IMR-90 (cell line): ENCODE measurements around the gene GARS1. TPM values are rescaled to one million over a fixed set of nuclear protein-coding genes. Genes with fewer than 3 reads are reported as not detected.

Source experiments
- ATAC-seq: fragments of 200-7000 bp; cut with Tn5 transposase; 2 replicates; pipeline ENCODE4 v1.9.1; 2020; ENCODE audit warnings: low read depth, mild to moderate bottlenecking, moderate library complexity
- BruUV-seq: library from RNA; stranded (reverse); fragments of 400-500 nt; replicated peaks from 2 replicates; lab custom pipeline; 2021; lab: Mats Ljungman, UMichigan
- CTCF ChIA-PET: fragments of 300-600 bp; formaldehyde crosslinking; extraction: SDS; loops from one replicate; lab custom pipeline; 2021; ENCODE audit warnings: antibody characterized with exemption; lab: Yijun Ruan, JAX
- POLR2A ChIA-PET: fragments of 300-600 bp; sonication (Branson Sonifier 250); formaldehyde crosslinking; loops from one replicate; lab custom pipeline; 2022; ENCODE audit warnings: antibody characterized with exemption; ENCODE audit not compliant: unreplicated experiment; lab: Charles Lee
- DNase-seq: peaks from one replicate; pipeline ENCODE4 v3.0.0; 2013
- H2AFZ ChIP-seq: replicated peaks from 2 replicates; pipeline ENCODE3; 2013; ENCODE audit warnings: low read length, mild to moderate bottlenecking; ENCODE audit not compliant: poor library complexity
- H2AK5ac ChIP-seq: 2 replicates; pipeline ENCODE4 v1.6.1; 2013; ENCODE audit warnings: low read depth, low read length, inconsistent platforms
- H2AK9ac ChIP-seq: replicated peaks from 2 replicates; pipeline ENCODE3; 2013; ENCODE audit warnings: mild to moderate bottlenecking, low read depth, low read length, moderate library complexity; ENCODE audit not compliant: poor library complexity
- H2BK120ac ChIP-seq: 2 replicates; pipeline ENCODE4 v1.6.1; 2013; ENCODE audit warnings: low read depth, low read length, inconsistent platforms
- H2BK15ac ChIP-seq: 3 replicates; pipeline ENCODE4 v1.6.1; 2013; ENCODE audit warnings: low read depth, low read length, inconsistent platforms
- H2BK20ac ChIP-seq: 2 replicates; pipeline ENCODE4 v1.6.1; 2013; ENCODE audit warnings: low read depth, mild to moderate bottlenecking, inconsistent platforms, low read length, moderate library complexity
- H2BK5ac ChIP-seq: 2 replicates; pipeline ENCODE4 v1.6.1; 2013; ENCODE audit warnings: mild to moderate bottlenecking, low read depth, low read length, inconsistent platforms; ENCODE audit not compliant: poor library complexity, severe bottlenecking
- H3K14ac ChIP-seq: replicated peaks from 2 replicates; pipeline ENCODE4 v1.6.1; 2013; ENCODE audit warnings: low read depth, low read length, inconsistent platforms
- H3K18ac ChIP-seq: 2 replicates; pipeline ENCODE4 v1.6.1; 2013; ENCODE audit warnings: low read depth, low read length, control low read depth
- H3K23ac ChIP-seq: 2 replicates; pipeline ENCODE4 v1.6.1; 2013; ENCODE audit warnings: low read depth, low read length, inconsistent platforms
- H3K27ac ChIP-seq: 2 replicates; pipeline ENCODE4 v1.5.1; 2013; ENCODE audit warnings: mild to moderate bottlenecking, control low read depth, low read length; ENCODE audit not compliant: insufficient read depth
- H3K27me3 ChIP-seq: 2 replicates; pipeline ENCODE4 v1.6.1; 2013; ENCODE audit warnings: low read length; ENCODE audit not compliant: control insufficient read depth, insufficient read depth
- H3K36me3 ChIP-seq: 2 replicates; pipeline ENCODE4 v1.6.1; 2013; ENCODE audit warnings: low read length, mixed read lengths; ENCODE audit not compliant: control insufficient read depth, insufficient read depth
- H3K4ac ChIP-seq: 2 replicates; pipeline ENCODE4 v1.6.1; 2013; ENCODE audit warnings: low read depth, low read length, inconsistent platforms
- H3K4me1 ChIP-seq: 2 replicates; pipeline ENCODE4 v1.6.1; 2013; ENCODE audit warnings: low read length, mixed read lengths; ENCODE audit not compliant: control insufficient read depth, insufficient read depth
- H3K4me2 ChIP-seq: 2 replicates; pipeline ENCODE4 v1.6.1; 2013; ENCODE audit warnings: low read depth, mild to moderate bottlenecking, control low read depth, low read length, moderate library complexity
- H3K4me3 ChIP-seq: 2 replicates; pipeline ENCODE4 v1.5.1; 2013; ENCODE audit warnings: low read depth, mild to moderate bottlenecking, control low read depth, low read length, moderate library complexity; ENCODE audit not compliant: insufficient read depth
- H3K56ac ChIP-seq: 2 replicates; pipeline ENCODE4 v1.6.1; 2013; ENCODE audit warnings: low read length, inconsistent platforms; ENCODE audit not compliant: insufficient read depth; ENCODE audit errors: extremely low read depth
- H3K79me1 ChIP-seq, 2 experiments: 2 replicates each; pipeline ENCODE4 v1.6.1; 2013; ENCODE audit warnings: low read length in 2 of 2, inconsistent platforms in 1 of 2, low read depth in 1 of 2
- H3K9ac ChIP-seq: 2 replicates; pipeline ENCODE4 v1.6.1; 2013; ENCODE audit warnings: low read depth, low read length, control low read depth
- H3K9me1 ChIP-seq: 2 replicates; pipeline ENCODE4 v1.6.1; 2013; ENCODE audit warnings: low read length, inconsistent platforms; ENCODE audit not compliant: insufficient read depth
- H3K9me3 ChIP-seq: 2 replicates; pipeline ENCODE4 v1.6.1; 2013; ENCODE audit warnings: low read length; ENCODE audit not compliant: control insufficient read depth, insufficient read depth
- H4K20me1 ChIP-seq: 2 replicates; pipeline ENCODE4 v1.6.1; 2013; ENCODE audit warnings: low read length, inconsistent platforms; ENCODE audit not compliant: insufficient read depth
- H4K5ac ChIP-seq: 2 replicates; pipeline ENCODE4 v1.6.1; 2013; ENCODE audit warnings: mild to moderate bottlenecking, low read depth, low read length, control low read depth
- H4K8ac ChIP-seq, 2 experiments: 2 replicates each; pipeline ENCODE4 v1.6.1; 2013; ENCODE audit warnings: low read depth in 2 of 2, low read length in 2 of 2, control low read depth in 1 of 2, inconsistent platforms in 1 of 2
- H4K91ac ChIP-seq: 2 replicates; pipeline ENCODE4 v1.6.1; 2013; ENCODE audit warnings: low read depth, low read length, inconsistent platforms; ENCODE audit not compliant: insufficient read depth
- CEBPB ChIP-seq: IDR thresholded peaks from 2 replicates; pipeline ENCODE4 v1.6.1; 2012; ENCODE audit warnings: low read depth, low read length, improper control_type of control experiment
- ELK1 ChIP-seq: fragments of 150-350 bp; IDR thresholded peaks from 2 replicates; pipeline ENCODE4 v1.6.1; 2016; ENCODE audit warnings: low read depth, mild to moderate bottlenecking, low read length, moderate library complexity, borderline replicate concordance
- NFE2L2 ChIP-seq: fragments of 150-350 bp; IDR thresholded peaks from 2 replicates; pipeline ENCODE4 v1.6.1; 2016; ENCODE audit warnings: low read depth, mild to moderate bottlenecking, low read length
- RCOR1 ChIP-seq: IDR thresholded peaks from 2 replicates; pipeline ENCODE4 v1.6.1; 2012; ENCODE audit warnings: mild to moderate bottlenecking, low read length, improper control_type of control experiment; ENCODE audit not compliant: insufficient replicate concordance
- RFX5 ChIP-seq: IDR thresholded peaks from 2 replicates; pipeline ENCODE4 v1.8.0; 2012; ENCODE audit warnings: low read depth, mild to moderate bottlenecking, low read length, moderate library complexity
- WGBS, 2 experiments: methylation state at CpG; one replicate each; pipeline versions ENCODE4 v1.1.5 to v1.1.7; 2013; ENCODE audit warnings: missing lambda C conversion rate in 2 of 2; ENCODE audit not compliant: insufficient read length in 1 of 2; ENCODE audit errors: extremely low coverage in 2 of 2; 5-methylcytosine and 5-hydroxymethylcytosine counted together
- dilution Hi-C: fragments of 300-500 bp; cut with HindIII; formaldehyde crosslinking; loops from one replicate; pipeline ENCODE4 v1.14.3; 2018; ENCODE audit warnings: low sequenced_read_pairs; ENCODE audit not compliant: unreplicated experiment
- in situ Hi-C: fragments of 300-500 bp; cut with MboI; formaldehyde crosslinking; loops from 3 replicates; pipeline ENCODE4 v1.14.3; 2019; ENCODE audit warnings: low sequenced_read_pairs, inconsistent platforms, mixed read lengths
- intact Hi-C: fragments of 100-400 bp; cut with micrococcal nuclease; formaldehyde crosslinking; loops from 2 replicates; pipeline ENCODE4 v1.10.0; 2022
- polyA plus RNA-seq, 3 experiments: library from polyadenylated mRNA; depleted of rRNA; stranded (reverse); fragments of >200 nt; gene quantifications; 2 replicates each; pipeline ENCODE4 v1.2.3, GENCODE V29; 2012; ENCODE audit warnings: low replicate concordance in 1 of 3
- total RNA-seq: library from RNA; depleted of rRNA; stranded (reverse); fragments of >200 nt; gene quantifications from 2 replicates; pipeline ENCODE4 v1.2.3, GENCODE V29; 2012

GARS1 gene
- total and polyA plus RNA-seq, 2 of the 4 experiments (the other 2 are of a cell fraction), result 105 to 551 TPM

- Histone ChIP-seq H3K4me3 (no peak overlapping the region), H3K4me1 (peaks cover 1% of the 10 kb centered on the region; the same call in 1 of the 2 replicates), H3K9me3 (no peaks in the 10 kb centered on the region), H2BK120ac (no peak overlapping the region), H2BK20ac (no peak overlapping the region), H2AFZ (no peak overlapping the region), H4K8ac (no peak overlapping the region), H4K5ac (no peak overlapping the region), H2AK9ac (no peak overlapping the region), H3K14ac (no peak overlapping the region), H2BK15ac (no peak overlapping the region), H3K27me3 (no peaks in the 10 kb centered on the region), H3K9ac (no peak overlapping the region), H3K79me1 (peaks cover 19 to 53% of the 10 kb centered on the region in 2 experiments), H3K9me1 (peaks cover 5% of the 10 kb centered on the region), H3K4ac (no peak overlapping the region), H3K56ac (no peak overlapping the region), H4K91ac (no peak overlapping the region), H3K36me3 (peaks cover 45% of the 10 kb centered on the region), H3K27ac (no peak overlapping the region), H3K23ac (no peak overlapping the region), H3K18ac (no peak overlapping the region), H2AK5ac (no peak overlapping the region), H3K4me2 (no peak overlapping the region), H2BK5ac (no peak overlapping the region), H4K20me1 (peaks cover 58% of the 10 kb centered on the region)
- intact Hi-C loops (loop anchor here (2.0 kb wide), 1 partner anchor 14 kb away; no protein-coding TSS in a partner anchor), dilution Hi-C loops (no loop called here), in situ Hi-C loops (no loop called here)
- no TSS peak for BruUV-seq
- DNase-seq (no peak), ATAC-seq (no peak)
- ChIA-PET CTCF (no interaction called here), POLR2A (no interaction called here)
- WGBS, 2 experiments, result no CpG with 5 or more reads among the region's 3 CpGs
- TF ChIP-seq NFE2L2, result no peak
- TF ChIP-seq RCOR1, result no peak
- no peak for TF ChIP-seq CEBPB
- TF ChIP-seq ELK1, result no peak
- no peak for TF ChIP-seq RFX5
These were observed 10.2 kb downstream of the GARS1 start for GRCh38 chr7:30604901-30605300.
